Measurements from ENCODE around the gene PHRF1. TPM values are rescaled to one million over a fixed set of nuclear protein-coding genes. Genes with fewer than 3 reads are reported as not detected.

The PHRF1 gene
- total RNA-seq, 1 experiment from 2014 or later = 48.9 TPM

DNA sequence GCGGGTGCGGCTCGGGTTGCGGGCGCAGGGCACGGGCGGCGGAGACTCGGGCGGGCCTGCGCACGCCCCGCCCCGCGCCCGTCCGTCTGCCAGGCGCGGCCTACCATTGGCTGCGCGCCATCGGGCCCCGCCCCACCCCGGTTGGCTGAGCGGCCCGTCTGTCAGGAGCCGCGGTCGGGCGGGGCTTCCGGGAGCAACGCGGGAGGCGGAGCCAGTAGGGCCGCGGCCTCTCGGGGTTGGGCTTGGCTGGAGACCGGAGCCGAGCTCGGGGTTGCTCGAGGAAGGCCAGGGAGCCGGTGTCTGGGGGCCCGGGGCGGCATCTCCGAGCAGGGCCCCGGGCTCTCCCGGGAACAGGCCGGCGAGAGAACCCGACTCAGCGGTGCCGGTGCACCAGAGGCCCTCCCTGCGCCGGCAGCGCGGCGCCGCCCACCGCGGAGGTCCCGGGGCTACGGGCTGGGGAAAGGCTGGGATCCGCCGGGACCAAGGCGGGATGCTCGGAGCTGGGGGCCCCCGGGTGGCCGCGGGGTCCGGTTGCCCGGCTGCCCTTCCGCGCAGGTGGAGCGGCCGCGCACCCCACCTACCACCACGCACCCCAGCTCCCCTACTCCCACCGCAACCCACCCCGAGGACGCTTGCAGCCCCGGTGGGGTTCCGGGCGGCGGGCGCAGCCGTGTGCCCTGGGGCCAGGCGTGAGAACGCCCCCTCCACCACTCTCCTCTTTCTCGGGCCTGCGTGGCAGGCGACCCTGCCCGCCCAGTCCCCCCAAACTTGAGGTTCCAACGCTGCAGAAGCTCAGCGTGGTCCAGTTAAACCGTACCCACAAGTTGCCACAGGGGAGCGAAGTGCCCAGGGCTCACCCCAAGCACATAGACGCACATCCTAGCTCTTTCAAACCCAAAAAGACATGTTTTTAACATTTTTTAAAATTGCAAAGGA lies 40.5 kb upstream of the PHRF1 start, which contains the start of gene HRAS:
HRAS (minus strand) TSS at position 58 of the 936 bp plus-strand sequence.
- peak within 1 kb of the TSS; percentile 76 to 94 for H3K4me3 Mint-ChIP-seq
- peaks cover 6 to 11% of the 10 kb centered on the region in 2 experiments; a peak in 2 of 4 replicates for H3K4me1 Mint-ChIP-seq
- no peaks in the 10 kb centered on the region for H3K79me1 ChIP-seq (ENCODE audit: insufficient read depth, low read depth, low read length, poor library complexity, severe bottlenecking)
- no peak within 1 kb of the TSS; the same call in 1 of the 2 replicates for H2BK15ac ChIP-seq (ENCODE audit: low read depth, low read length)
- H2BK12ac ChIP-seq (ENCODE audit: insufficient read length, low read depth, low read length) = no peak within 1 kb of the TSS
- H3K27ac Mint-ChIP-seq = peak within 1 kb of the TSS in 2 of 3 experiments; percentile 51 to 81; a peak in 2 of 7 replicates
- no peak within 1 kb of the TSS for H2AFZ ChIP-seq (ENCODE audit: low read length)
- H3K18ac ChIP-seq (ENCODE audit: insufficient read length, low read depth, low read length) = no peak within 1 kb of the TSS
- no peak within 1 kb of the TSS for H4K8ac ChIP-seq (replicated peaks; ENCODE audit: insufficient read length, low read depth, low read length)
- H3K4me1 ChIP-seq (ENCODE audit: insufficient read depth, low read length) = no peaks in the 10 kb centered on the region
- peaks cover 19% of the 10 kb centered on the region for H3K23me2 ChIP-seq (ENCODE audit: insufficient read length, low read depth, low read length, poor library complexity, severe bottlenecking)
- H3K27ac ChIP-seq (ENCODE audit: insufficient read length, low read depth, low read length) = no peak within 1 kb of the TSS
- H3K9me3 ChIP-seq (ENCODE audit: control insufficient read depth, low read depth, low read length) = no peaks in the 10 kb centered on the region
- no peak within 1 kb of the TSS for H3K56ac ChIP-seq (ENCODE audit: insufficient read length, low read depth, low read length)
- no peak within 1 kb of the TSS for H4K5ac ChIP-seq (ENCODE audit: insufficient read length, low read depth, low read length)
- peaks cover 5 to 18% (median 10%) of the 10 kb centered on the region in 3 experiments; a peak in 5 of 7 replicates for H3K36me3 Mint-ChIP-seq (ENCODE audit: insufficient read depth in 1 of 3, low read depth in 3 of 3)
- H3K79me2 ChIP-seq (ENCODE audit: insufficient read depth, low read length) = no peaks in the 10 kb centered on the region
- no peak within 1 kb of the TSS for H2BK5ac ChIP-seq (ENCODE audit: insufficient read length, low read length)
- peak within 1 kb of the TSS; percentile 41; the same call in 1 of the 2 replicates for H3K14ac ChIP-seq (ENCODE audit: insufficient read depth, low read length)
- H3T11ph ChIP-seq (ENCODE audit: low read length) = no peak within 1 kb of the TSS
- no peaks in the 10 kb centered on the region for H4K20me1 ChIP-seq (ENCODE audit: control insufficient read depth, insufficient read depth, insufficient read length)
- H2BK120ac ChIP-seq (ENCODE audit: low read depth, low read length, poor library complexity, severe bottlenecking) = no peak within 1 kb of the TSS
- TF ChIP-seq, protein P1, sequence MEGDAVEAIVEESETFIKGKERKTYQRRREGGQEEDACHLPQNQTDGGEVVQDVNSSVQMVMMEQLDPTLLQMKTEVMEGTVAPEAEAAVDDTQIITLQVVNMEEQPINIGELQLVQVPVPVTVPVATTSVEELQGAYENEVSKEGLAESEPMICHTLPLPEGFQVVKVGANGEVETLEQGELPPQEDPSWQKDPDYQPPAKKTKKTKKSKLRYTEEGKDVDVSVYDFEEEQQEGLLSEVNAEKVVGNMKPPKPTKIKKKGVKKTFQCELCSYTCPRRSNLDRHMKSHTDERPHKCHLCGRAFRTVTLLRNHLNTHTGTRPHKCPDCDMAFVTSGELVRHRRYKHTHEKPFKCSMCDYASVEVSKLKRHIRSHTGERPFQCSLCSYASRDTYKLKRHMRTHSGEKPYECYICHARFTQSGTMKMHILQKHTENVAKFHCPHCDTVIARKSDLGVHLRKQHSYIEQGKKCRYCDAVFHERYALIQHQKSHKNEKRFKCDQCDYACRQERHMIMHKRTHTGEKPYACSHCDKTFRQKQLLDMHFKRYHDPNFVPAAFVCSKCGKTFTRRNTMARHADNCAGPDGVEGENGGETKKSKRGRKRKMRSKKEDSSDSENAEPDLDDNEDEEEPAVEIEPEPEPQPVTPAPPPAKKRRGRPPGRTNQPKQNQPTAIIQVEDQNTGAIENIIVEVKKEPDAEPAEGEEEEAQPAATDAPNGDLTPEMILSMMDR (conservative IDR thresholded peaks at IDR 0.05) = no peak
- no peak within 1 kb of the TSS for H3K4ac ChIP-seq (ENCODE audit: low read depth, low read length)
- H2AK5ac ChIP-seq (ENCODE audit: insufficient read length, low read length) = no peak within 1 kb of the TSS
- WGBS (ENCODE audit: extremely low coverage, insufficient read length, low lambda C conversion rate) = no CpG with 5 or more reads among the region's 97 CpGs
- no peak within 1 kb of the TSS for H3K9ac ChIP-seq (ENCODE audit: extremely low read depth, insufficient read length, low read length)
- H3K9me3 Mint-ChIP-seq = peaks cover 0 to 2% of the 10 kb centered on the region in 2 experiments; a peak in 1 of 5 replicates
- peak within 1 kb of the TSS; percentile 47 for H3K4me2 ChIP-seq (ENCODE audit: insufficient read depth, insufficient read length, low read length)
- H4K91ac ChIP-seq (ENCODE audit: insufficient read length, low read depth, low read length) = no peak within 1 kb of the TSS
- H2BK20ac ChIP-seq (ENCODE audit: low read depth, low read length, poor library complexity, severe bottlenecking) = no peak within 1 kb of the TSS
- peak; percentile 93 for DNase-seq
- H3K27me3 ChIP-seq (ENCODE audit: insufficient read depth, low read length) = no peaks in the 10 kb centered on the region
- no peak within 1 kb of the TSS for H3K23ac ChIP-seq (ENCODE audit: insufficient read length, low read depth, low read length)
- H3K27me3 Mint-ChIP-seq (ENCODE audit: low read depth) = peaks cover 16% of the 10 kb centered on the region
